ENCODE measurements around the gene GPX7. TPM values are rescaled to one million over a fixed set of nuclear protein-coding genes. Genes with fewer than 3 reads are reported as not detected.

Gene GPX7
- polyA plus RNA-seq, 10 donors, result 129 to 150 (median 139) TPM

Other genes with a start within 250 kb of the GPX7 start
- 10 to 100 TPM; 15.4 to 29.7 (median 20.3) TPM for gene CC2D1B, start 236.2 kb upstream of the GPX7 start, polyA plus RNA-seq (ENCODE audit: insufficient read length in 10 of 10)
- gene ORC1, start 197.9 kb upstream of the GPX7 start, polyA plus RNA-seq (ENCODE audit: insufficient read length in 10 of 10), result 1 to 10 TPM; 2.2 to 4.8 (median 3.2) TPM
- gene PRPF38A, start 197.8 kb upstream of the GPX7 start, polyA plus RNA-seq (ENCODE audit: insufficient read length in 10 of 10), result 10 to 100 TPM; 38.0 to 50.5 (median 44.7) TPM
- gene TUT4, start 49.3 kb upstream of the GPX7 start, polyA plus RNA-seq (ENCODE audit: insufficient read length in 10 of 10), result 100 to 1,000 TPM in 2 of 10 donors, 10 to 100 TPM in 8; 49.6 to 119 (median 72.0) TPM
- 1 to 10 TPM; 2.5 to 6.8 (median 4.3) TPM for gene SHISAL2A, start 30.8 kb downstream of the GPX7 start, polyA plus RNA-seq (ENCODE audit: insufficient read length in 10 of 10)
- gene COA7, start 96.0 kb downstream of the GPX7 start, polyA plus RNA-seq (ENCODE audit: insufficient read length in 10 of 10), result 10 to 100 TPM; 14.4 to 20.9 (median 17.2) TPM
- 10 to 100 TPM; 26.6 to 45.5 (median 33.8) TPM for gene ZYG11B, start 124.1 kb downstream of the GPX7 start, polyA plus RNA-seq (ENCODE audit: insufficient read length in 10 of 10)
- gene ZYG11A, start 240.4 kb downstream of the GPX7 start, polyA plus RNA-seq (ENCODE audit: insufficient read length in 10 of 10), result under 1 TPM in 7 of 10 donors, not detected in 3; 0.04 to 0.18 (median 0.07) TPM

All from muscle of back (tissue), 10 donors.